Measurements from ENCODE around the gene AAK1. TPM values are rescaled to one million over a fixed set of nuclear protein-coding genes. Genes with fewer than 3 reads are reported as not detected.

The AAK1 gene
- total RNA-seq, 3 donors from 2014 or later, result 37.9 to 54.0 (median 44.9) TPM

DNA sequence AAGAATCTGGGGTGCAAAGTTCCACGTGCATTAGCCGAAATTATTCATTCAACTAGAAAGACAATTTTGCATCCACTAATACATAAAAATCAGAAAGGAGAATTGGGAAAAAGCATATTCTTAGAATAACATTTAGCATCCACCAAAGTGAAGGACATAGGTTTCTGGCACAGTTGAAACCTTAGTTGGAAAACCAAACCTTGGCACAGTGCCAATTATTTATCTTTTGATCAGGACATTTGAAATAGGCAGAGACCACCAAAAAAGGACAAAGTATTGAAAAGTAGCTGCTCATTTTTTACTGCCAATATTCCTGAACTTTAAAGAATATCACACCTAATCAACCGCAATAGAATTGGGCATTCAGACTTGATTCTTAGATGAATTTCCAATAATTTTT is 180.8 kb downstream of the AAK1 start:
- H3K27ac ChIP-seq, result no peak overlapping the region
- no peak overlapping the region for H3K4me3 ChIP-seq
- intact Hi-C loops (cut with DNase I; ENCODE audit: low total_unique reads), result loop anchor here (5.0 kb wide), 1 partner anchor 440 kb away; no protein-coding TSS in a partner anchor
- H3K27me3 ChIP-seq, result no peaks in the 10 kb centered on the region
- no peaks in the 10 kb centered on the region for H3K36me3 ChIP-seq
- no peaks in the 10 kb centered on the region for H3K9me3 ChIP-seq
- no peak for DNase-seq (ENCODE audit: low spot score in 2 of 2)
- no peaks in the 10 kb centered on the region for H3K4me1 ChIP-seq
- TF ChIP-seq, protein P1, sequence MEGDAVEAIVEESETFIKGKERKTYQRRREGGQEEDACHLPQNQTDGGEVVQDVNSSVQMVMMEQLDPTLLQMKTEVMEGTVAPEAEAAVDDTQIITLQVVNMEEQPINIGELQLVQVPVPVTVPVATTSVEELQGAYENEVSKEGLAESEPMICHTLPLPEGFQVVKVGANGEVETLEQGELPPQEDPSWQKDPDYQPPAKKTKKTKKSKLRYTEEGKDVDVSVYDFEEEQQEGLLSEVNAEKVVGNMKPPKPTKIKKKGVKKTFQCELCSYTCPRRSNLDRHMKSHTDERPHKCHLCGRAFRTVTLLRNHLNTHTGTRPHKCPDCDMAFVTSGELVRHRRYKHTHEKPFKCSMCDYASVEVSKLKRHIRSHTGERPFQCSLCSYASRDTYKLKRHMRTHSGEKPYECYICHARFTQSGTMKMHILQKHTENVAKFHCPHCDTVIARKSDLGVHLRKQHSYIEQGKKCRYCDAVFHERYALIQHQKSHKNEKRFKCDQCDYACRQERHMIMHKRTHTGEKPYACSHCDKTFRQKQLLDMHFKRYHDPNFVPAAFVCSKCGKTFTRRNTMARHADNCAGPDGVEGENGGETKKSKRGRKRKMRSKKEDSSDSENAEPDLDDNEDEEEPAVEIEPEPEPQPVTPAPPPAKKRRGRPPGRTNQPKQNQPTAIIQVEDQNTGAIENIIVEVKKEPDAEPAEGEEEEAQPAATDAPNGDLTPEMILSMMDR (IDR thresholded peaks at IDR 0.05), result no peak
- no peak for TF ChIP-seq POLR2A (IDR thresholded peaks at IDR 0.05)

- Histone ChIP-seq H3K9me3 (no peaks in the 10 kb centered on the region), H3K4me1 (no peaks in the 10 kb centered on the region), H3K27me3 (no peaks in the 10 kb centered on the region), H3K36me3 (no peaks in the 10 kb centered on the region), H3K4me3 (no peak overlapping the region), H3K27ac (no peak overlapping the region)
- DNase-seq (ENCODE audit: low spot score in 2 of 2), result no peak
- intact Hi-C loops (cut with DNase I; ENCODE audit: low total_unique reads), result loop anchor here (5.0 kb wide), 1 partner anchor 439 kb away; no protein-coding TSS in a partner anchor
- TF ChIP-seq POLR2A (IDR thresholded peaks at IDR 0.05), result no peak
- no peak for TF ChIP-seq POLR2AphosphoS5 (IDR thresholded peaks at IDR 0.05)
- TF ChIP-seq, protein P1 (IDR thresholded peaks at IDR 0.05), result no peak
These were observed 182.1 kb downstream of the AAK1 start for GRCh38 chr2:69461404-69461803.

GRCh38 chr2:69459936-69460335 is 183.6 kb downstream of the AAK1 start:
- H3K4me1 ChIP-seq, result no peaks in the 10 kb centered on the region
- TF ChIP-seq POLR2A (IDR thresholded peaks at IDR 0.05) (no peak), POLR2AphosphoS5 (IDR thresholded peaks at IDR 0.05) (no peak)
- TF ChIP-seq, protein P1 (IDR thresholded peaks at IDR 0.05), result no peak
- H3K27me3 ChIP-seq, result no peaks in the 10 kb centered on the region
- H3K27ac ChIP-seq, result no peak overlapping the region
- no peak for DNase-seq (ENCODE audit: low spot score in 2 of 2)
- H3K36me3 ChIP-seq, result no peaks in the 10 kb centered on the region
- intact Hi-C loops (cut with DNase I; ENCODE audit: low total_unique reads), result loop anchor here (5.0 kb wide), 1 partner anchor 438 kb away; no protein-coding TSS in a partner anchor
- no peak overlapping the region for H3K4me3 ChIP-seq
- no peaks in the 10 kb centered on the region for H3K9me3 ChIP-seq

- Histone ChIP-seq H3K36me3 (no peaks in the 10 kb centered on the region), H3K27ac (no peak overlapping the region), H3K9me3 (no peaks in the 10 kb centered on the region), H3K4me3 (no peak overlapping the region), H3K4me1 (no peaks in the 10 kb centered on the region), H3K27me3 (no peaks in the 10 kb centered on the region)
- intact Hi-C loops (cut with DNase I; ENCODE audit: low total_unique reads), result no loop called here
- DNase-seq (ENCODE audit: low spot score in 2 of 2), result no peak
- TF ChIP-seq, protein P1 (IDR thresholded peaks at IDR 0.05), result no peak
- no peak for TF ChIP-seq POLR2A (IDR thresholded peaks at IDR 0.05)
These were observed 186.5 kb downstream of the AAK1 start for GRCh38 chr2:69456950-69457445.

DNA sequence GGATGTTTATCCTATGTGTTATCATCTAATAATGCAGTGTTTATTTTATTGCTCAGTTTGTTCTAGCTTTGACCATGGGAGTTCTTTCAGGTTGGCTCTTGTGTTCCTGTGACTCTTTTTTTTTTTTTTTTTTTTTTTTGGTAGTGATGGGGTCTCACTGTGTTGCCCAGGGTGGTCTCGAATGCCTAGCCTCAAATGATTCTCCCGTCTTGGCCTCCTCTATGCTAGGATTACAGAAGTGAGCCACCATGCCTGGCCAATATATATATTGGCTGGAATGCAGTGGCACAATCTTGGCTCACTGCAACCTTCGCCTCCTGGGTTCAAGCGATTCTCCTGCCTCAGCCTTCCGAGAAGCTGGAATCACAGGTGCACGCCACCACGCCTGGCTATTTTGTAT is 187.4 kb downstream of the AAK1 start:
- DNase-seq (ENCODE audit: low spot score in 2 of 2), result no peak
- TF ChIP-seq, protein P1 (IDR thresholded peaks at IDR 0.05), result no peak
- TF ChIP-seq POLR2AphosphoS5 (IDR thresholded peaks at IDR 0.05), result no peak
- no peak for TF ChIP-seq POLR2A (IDR thresholded peaks at IDR 0.05)
- Histone ChIP-seq H3K36me3 (no peaks in the 10 kb centered on the region), H3K27ac (no peak overlapping the region), H3K4me3 (no peak overlapping the region), H3K4me1 (no peaks in the 10 kb centered on the region), H3K9me3 (no peaks in the 10 kb centered on the region), H3K27me3 (no peaks in the 10 kb centered on the region)
- intact Hi-C loops (cut with DNase I; ENCODE audit: low total_unique reads), result no loop called here

Data from breast epithelium (tissue), 4 donors.